ENCODE data around the gene IFNLR1. TPM values are rescaled to one million over a fixed set of nuclear protein-coding genes. Genes with fewer than 3 reads are reported as not detected.

IFNLR1 gene
- total RNA-seq, 4 donors from 2014 or later, result 2.6 to 37.4 (median 12.7) TPM

DNA sequence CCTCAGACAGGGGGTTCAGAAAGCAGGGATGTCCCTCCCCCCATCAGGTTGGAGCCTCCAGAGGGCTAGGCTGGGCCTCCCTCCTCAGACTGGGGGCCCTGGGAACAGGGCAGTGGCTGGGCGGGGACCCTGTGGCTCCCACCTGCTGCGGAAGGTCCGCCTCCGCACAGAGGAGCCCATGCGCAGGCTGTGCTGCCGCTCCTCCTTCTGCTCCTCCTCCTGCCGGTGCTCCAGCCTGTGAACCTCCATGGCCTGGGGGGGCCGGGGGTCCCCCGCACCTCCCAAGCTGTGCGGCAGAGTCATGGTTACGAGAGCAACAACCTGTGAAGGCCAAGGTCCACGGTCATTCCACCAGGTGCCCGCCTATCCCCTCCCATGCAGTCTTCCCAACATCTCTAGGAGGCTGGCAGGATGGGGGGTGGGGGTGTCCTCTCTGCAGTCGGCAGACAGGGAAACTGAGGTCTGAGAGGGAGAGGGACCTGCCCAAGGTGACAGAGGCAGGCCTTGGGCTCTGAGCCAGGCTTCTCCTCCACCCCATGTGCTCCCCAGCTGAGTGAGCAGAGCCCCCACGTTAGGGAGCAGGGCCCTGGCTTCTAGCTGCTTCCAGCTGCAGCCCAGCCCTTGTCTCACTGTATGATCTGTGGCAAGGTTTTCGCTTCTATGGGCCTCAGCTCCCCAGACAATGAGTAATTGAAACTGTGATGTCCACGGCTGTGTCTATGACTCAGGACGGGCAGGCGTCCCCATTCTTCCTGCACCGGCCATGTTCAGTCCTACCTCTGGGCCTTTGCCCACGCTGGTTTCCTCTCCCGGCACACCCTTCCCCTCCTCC lies 78.5 kb downstream of the IFNLR1 start:
- Histone ChIP-seq H3K4me3 (no peak overlapping the region), H3K27me3 (peaks cover 2% of the 10 kb centered on the region), H3K36me3 (no peaks in the 10 kb centered on the region), H3K4me1 (peaks cover 0 to 21% (median 9%) of the 10 kb centered on the region in 4 donors), H3K9me3 (no peaks in the 10 kb centered on the region), H3K27ac (peak overlapping the region in 3 of 4 donors; percentile 35 to 49 (median 43))
- 59 to 62% methylated on average over 4 to 22 of the region's 22 CpGs for WGBS, 2 donors (ENCODE audit: low coverage in 1 of 2)
- in situ Hi-C loops (cut with MboI; ENCODE audit: low pct_ligation_motif_present in 1 of 4, low pct_unique_long_range_greater_than_20kb in 1 of 4, low sequenced_read_pairs in 3 of 4), result no loop called here
- DNase-seq, result peak; percentile 60
- intact Hi-C loops (cut with DNase I; ENCODE audit: low total_unique reads), result no loop called here
- peak; percentile 19 for TF ChIP-seq POLR2A (IDR thresholded peaks at IDR 0.05)
- TF ChIP-seq CTCF (IDR thresholded peaks at IDR 0.05), result no peak
- TF ChIP-seq POLR2AphosphoS5 (IDR thresholded peaks at IDR 0.05), result no peak
- no peak for TF ChIP-seq EP300 (IDR thresholded peaks at IDR 0.05; ENCODE audit: low read depth)

DNA sequence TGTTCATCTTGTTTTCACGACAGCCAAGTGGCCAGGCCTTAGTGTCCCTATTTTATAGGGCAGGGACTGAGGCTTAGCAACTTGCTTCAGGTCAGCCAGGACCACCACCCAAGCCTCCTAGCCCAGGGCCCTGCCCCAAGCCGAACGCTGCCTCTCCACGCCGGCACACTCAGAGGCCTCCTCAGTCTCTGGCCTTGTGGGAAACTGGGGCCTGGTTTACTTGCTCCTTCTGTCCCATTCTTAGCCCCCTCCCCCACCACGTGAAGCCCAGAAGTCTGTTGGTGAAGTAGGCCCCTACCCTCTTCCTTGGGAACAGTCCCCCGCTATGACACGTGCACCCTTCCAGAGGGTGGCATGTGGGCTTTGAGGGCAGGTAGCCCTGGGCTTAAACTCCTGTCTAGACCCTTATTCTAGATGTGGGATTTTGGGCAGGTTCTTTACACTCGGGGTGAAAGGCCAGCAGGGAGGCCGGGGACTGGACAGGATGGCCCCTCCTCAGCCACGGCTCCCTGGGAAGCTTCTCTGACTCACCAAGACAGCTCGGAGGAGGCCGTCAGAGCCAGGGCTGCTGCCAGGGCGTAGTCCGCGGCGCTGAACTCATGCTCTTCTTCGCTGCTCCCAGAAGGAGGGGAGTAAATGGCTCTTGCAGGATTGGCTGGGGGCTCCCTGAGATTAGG lies 79.5 kb downstream of the IFNLR1 start:
- DNase-seq, result peak; percentile 52
- WGBS, 2 donors (ENCODE audit: low coverage in 1 of 2), result 57% methylated on average over 18 of the region's 18 CpGs; no CpG with 5 or more reads in 1 of the 2 donors

DNA sequence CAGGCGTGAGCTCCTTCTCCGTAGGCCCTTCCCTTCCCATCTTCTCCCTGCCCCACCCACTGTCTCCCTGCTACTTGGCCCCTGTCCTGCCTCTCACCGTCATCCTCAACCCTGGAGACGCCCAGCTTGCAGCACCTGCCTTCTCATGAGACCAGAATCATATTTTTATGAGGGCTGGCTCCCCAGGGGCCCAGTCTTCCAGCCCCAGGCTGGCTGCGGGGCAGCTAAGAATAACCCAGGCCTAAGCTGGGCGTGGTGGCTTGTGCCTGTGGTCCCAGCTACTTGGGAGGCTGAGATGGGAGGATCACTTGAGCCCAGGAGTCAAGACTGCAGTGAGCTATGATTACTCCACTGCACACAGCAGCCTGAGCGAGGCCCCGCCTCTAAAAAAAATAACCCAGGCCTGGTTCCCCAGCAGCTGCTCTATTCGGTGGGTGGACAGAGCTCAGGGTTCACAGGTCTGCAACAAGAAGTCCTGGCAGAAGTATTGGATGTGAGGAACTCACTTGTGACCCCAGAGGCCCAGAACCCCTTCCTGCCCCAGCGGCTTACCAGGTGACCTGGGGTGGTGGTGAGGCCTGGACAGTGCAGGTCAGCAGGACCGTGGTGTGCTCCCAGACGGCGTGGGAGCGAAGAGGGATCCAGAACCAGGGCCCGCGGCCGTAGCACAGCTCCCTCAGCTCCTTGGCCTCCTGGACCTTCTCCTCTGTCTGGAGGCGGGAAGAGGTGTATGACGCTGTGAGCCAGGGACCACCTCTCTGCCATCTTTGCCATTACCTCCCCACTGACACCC lies 81.5 kb downstream of the IFNLR1 start:
- no peaks in the 10 kb centered on the region for H3K9me3 ChIP-seq
- DNase-seq, result peak; percentile 53
- WGBS, 2 donors (ENCODE audit: low coverage in 1 of 2), result 77% methylated on average over 19 of the region's 19 CpGs; no CpG with 5 or more reads in 1 of the 2 donors
- H3K36me3 ChIP-seq, result no peaks in the 10 kb centered on the region
- H3K27ac ChIP-seq, result no peak overlapping the region
- H3K27me3 ChIP-seq, result no peaks in the 10 kb centered on the region
- in situ Hi-C loops (cut with MboI; ENCODE audit: low pct_ligation_motif_present in 1 of 4, low pct_unique_long_range_greater_than_20kb in 1 of 4, low sequenced_read_pairs in 3 of 4) (no loop called here), intact Hi-C loops (cut with DNase I; ENCODE audit: low total_unique reads) (no loop called here)
- TF ChIP-seq POLR2AphosphoS5 (IDR thresholded peaks at IDR 0.05), result no peak
- TF ChIP-seq POLR2A (IDR thresholded peaks at IDR 0.05), result no peak
- TF ChIP-seq CTCF (IDR thresholded peaks at IDR 0.05), result no peak
- TF ChIP-seq EP300 (IDR thresholded peaks at IDR 0.05; ENCODE audit: low read depth), result no peak
- no peak overlapping the region for H3K4me3 ChIP-seq
- H3K4me1 ChIP-seq, result peaks cover 0 to 11% (median 9%) of the 10 kb centered on the region in 4 donors

More for the DNA sequence above, 79.5 kb downstream of the IFNLR1 start:
- no peak for TF ChIP-seq POLR2A (IDR thresholded peaks at IDR 0.05)
- TF ChIP-seq POLR2AphosphoS5 (IDR thresholded peaks at IDR 0.05), result no peak
- no peak for TF ChIP-seq CTCF (IDR thresholded peaks at IDR 0.05)
- no peak for TF ChIP-seq EP300 (IDR thresholded peaks at IDR 0.05; ENCODE audit: low read depth)
- Histone ChIP-seq H3K4me1 (peaks cover 0 to 18% (median 9%) of the 10 kb centered on the region in 4 donors), H3K9me3 (no peaks in the 10 kb centered on the region), H3K27ac (peak overlapping the region in 2 of 4 donors; percentile 43 to 49), H3K4me3 (no peak overlapping the region), H3K27me3 (no peaks in the 10 kb centered on the region), H3K36me3 (no peaks in the 10 kb centered on the region)
- in situ Hi-C loops (cut with MboI; ENCODE audit: low pct_ligation_motif_present in 1 of 4, low pct_unique_long_range_greater_than_20kb in 1 of 4, low sequenced_read_pairs in 3 of 4) (no loop called here), intact Hi-C loops (cut with DNase I; ENCODE audit: low total_unique reads) (no loop called here)

Data from transverse colon (tissue), 4 donors.